PC-3 (cell line): ENCODE results near the gene INIP. TPM values are rescaled to one million over a fixed set of nuclear protein-coding genes. Genes with fewer than 3 reads are reported as not detected.
"Not testable (repeated sequence)": the region's sequence is repeated elsewhere in the genome, so short reads cannot be mapped to it uniquely, and the experiment has no call there.

Source experiments
- ATAC-seq: fragments of 200-7000 bp; cut with Tn5 transposase; 2 replicates; pipeline ENCODE4 v1.9.1; 2020; ENCODE audit warnings: mild to moderate bottlenecking, moderate library complexity
- BruUV-seq: library from RNA; stranded (reverse); fragments of 400-500 nt; replicated peaks from 2 replicates; lab custom pipeline; 2021; lab: Mats Ljungman, UMichigan
- CTCF ChIA-PET: fragments of 300-600 bp; sonication (Branson Sonifier 250); formaldehyde crosslinking; loops from one replicate; lab custom pipeline; 2022; ENCODE audit warnings: antibody characterized with exemption; lab: Charles Lee
- POLR2A ChIA-PET: fragments of 300-600 bp; sonication (Branson Sonifier 250); formaldehyde crosslinking; loops from one replicate; lab custom pipeline; 2022; ENCODE audit warnings: antibody characterized with exemption; ENCODE audit not compliant: unreplicated experiment; lab: Charles Lee
- DNase-seq: peaks from one replicate; pipeline ENCODE4 v3.0.0-alpha.2; 2015
- H2AFZ ChIP-seq: fragments of 300-600 bp; sonication (generic); 2 replicates; pipeline ENCODE4 v1.6.0; 2016; ENCODE audit warnings: antibody characterized with exemption, low read length
- H3F3A ChIP-seq: fragments of 300-600 bp; sonication (generic); one replicate; pipeline ENCODE4 v1.6.0; 2017; ENCODE audit warnings: antibody characterized with exemption, low read length, control low read depth, mild to moderate bottlenecking; ENCODE audit not compliant: unreplicated experiment
- H3K27ac ChIP-seq: fragments of 300-600 bp; sonication (generic); 2 replicates; pipeline ENCODE4 v1.5.1; 2016; ENCODE audit warnings: mild to moderate bottlenecking, low read length
- H3K27me3 ChIP-seq: fragments of 300-600 bp; sonication (generic); 2 replicates; pipeline ENCODE4 v1.6.1; 2016; ENCODE audit warnings: low read length, mixed read lengths
- H3K36me3 ChIP-seq: fragments of 300-600 bp; sonication (generic); 2 replicates; pipeline ENCODE4 v1.6.1; 2016; ENCODE audit warnings: low read depth, mixed run types, low read length, mixed read lengths
- H3K4me1 ChIP-seq: fragments of 300-600 bp; sonication (generic); 2 replicates; pipeline ENCODE4 v1.5.1; 2016; ENCODE audit warnings: low read length; ENCODE audit not compliant: insufficient read depth
- H3K4me2 ChIP-seq: fragments of 300-600 bp; sonication (generic); 2 replicates; pipeline ENCODE4 v1.6.0; 2016; ENCODE audit warnings: low read length
- H3K4me3 ChIP-seq: fragments of 300-600 bp; sonication (generic); 2 replicates; pipeline ENCODE4 v1.5.1; 2016; ENCODE audit warnings: mild to moderate bottlenecking, low read length, mixed read lengths
- H3K79me2 ChIP-seq: fragments of 300-600 bp; sonication (generic); 2 replicates; pipeline ENCODE4 v1.6.1; 2017; ENCODE audit warnings: low read length, mixed read lengths
- H3K9ac ChIP-seq: fragments of 300-600 bp; sonication (generic); 2 replicates; pipeline ENCODE4 v1.6.0; 2016; ENCODE audit warnings: mild to moderate bottlenecking, low read length
- H3K9me2 ChIP-seq: fragments of 300-600 bp; sonication (generic); replicated peaks from 2 replicates; pipeline ENCODE4 v1.6.1; 2016; ENCODE audit warnings: mixed run types, low read length, mixed read lengths
- H3K9me3 ChIP-seq: fragments of 300-600 bp; sonication (generic); 2 replicates; pipeline ENCODE4 v1.6.1; 2016; ENCODE audit warnings: low read length, mixed read lengths
- H4K20me1 ChIP-seq: fragments of 300-600 bp; sonication (generic); 2 replicates; pipeline ENCODE4 v1.6.1; 2016; ENCODE audit warnings: low read length, mixed read lengths
- CTCF ChIP-seq: fragments of 300-600 bp; sonication (generic); conservative IDR thresholded peaks from 2 replicates; pipeline ENCODE4 v1.5.1; 2017; ENCODE audit warnings: antibody characterized with exemption, low read depth, mild to moderate bottlenecking, low read length
- EZH2 ChIP-seq: fragments of 300-600 bp; sonication (generic); IDR thresholded peaks from one replicate; pipeline ENCODE4 v1.6.1; 2017; ENCODE audit warnings: antibody characterized with exemption, mild to moderate bottlenecking, low read length; ENCODE audit not compliant: unreplicated experiment
- EZH2phosphoT487 ChIP-seq: fragments of 300-600 bp; sonication (generic); IDR thresholded peaks from 2 replicates; pipeline ENCODE4 v1.6.1; 2018; ENCODE audit warnings: mild to moderate bottlenecking, antibody characterized with exemption, low read length, borderline replicate concordance
- intact Hi-C: fragments of 100-400 bp; cut with micrococcal nuclease; formaldehyde crosslinking; loops from 2 replicates; pipeline ENCODE4 v1.9.0; 2023
- total RNA-seq: library from RNA; depleted of rRNA; stranded (reverse); fragments of >200 nt; gene quantifications from 2 replicates; pipeline ENCODE4 v1.2.3, GENCODE V29; 2014

The INIP gene
- total RNA-seq, 1 experiment from 2014 or later = 15.1 TPM

- no peaks in the 10 kb centered on the region for H3K27me3 ChIP-seq
- H4K20me1 ChIP-seq = no peaks in the 10 kb centered on the region
- H2AFZ ChIP-seq = no peak overlapping the region
- no peaks in the 10 kb centered on the region for H3K79me2 ChIP-seq
- ChIA-PET POLR2A (no interaction called here), CTCF (no interaction called here)
- H3K36me3 ChIP-seq = no peaks in the 10 kb centered on the region
- H3K9ac ChIP-seq = no peak overlapping the region
- no peaks in the 10 kb centered on the region for H3K9me3 ChIP-seq
- H3K9me2 ChIP-seq = no peaks in the 10 kb centered on the region
- H3K27ac ChIP-seq = no peak overlapping the region
- DNase-seq (no peak), ATAC-seq (no peak)
- H3K4me3 ChIP-seq = no peak overlapping the region
- no peaks in the 10 kb centered on the region for H3K4me1 ChIP-seq
- no peaks in the 10 kb centered on the region for H3F3A ChIP-seq
- BruUV-seq = no TSS peak
- TF ChIP-seq EZH2 (no peak), CTCF (no peak), EZH2phosphoT487 (no peak)
- H3K4me2 ChIP-seq = no peak overlapping the region
- intact Hi-C loops = no loop called here
Measured at GRCh38 chr9:112728401-112728800, 10.5 kb upstream of the INIP start.

- no peaks in the 10 kb centered on the region for H3K9me2 ChIP-seq
- ATAC-seq = no peak
- H3K36me3 ChIP-seq = no peaks in the 10 kb centered on the region
- BruUV-seq = no TSS peak
- intact Hi-C loops = no loop called here
- no peak overlapping the region for H3K4me3 ChIP-seq
- CTCF ChIA-PET = no interaction called here
- no peaks in the 10 kb centered on the region for H4K20me1 ChIP-seq
- H3K79me2 ChIP-seq = no peaks in the 10 kb centered on the region
- POLR2A ChIA-PET = no interaction called here
- no peak overlapping the region for H3K9ac ChIP-seq
- no peaks in the 10 kb centered on the region for H3K4me1 ChIP-seq
- no peak overlapping the region for H2AFZ ChIP-seq
- H3K9me3 ChIP-seq = no peaks in the 10 kb centered on the region
- no peak overlapping the region for H3K4me2 ChIP-seq
- no peak overlapping the region for H3K27ac ChIP-seq
- no peak for DNase-seq
- H3F3A ChIP-seq = no peaks in the 10 kb centered on the region
- H3K27me3 ChIP-seq = no peaks in the 10 kb centered on the region
- no peak for TF ChIP-seq EZH2
Measured at GRCh38 chr9:112726428-112726827, 8.5 kb upstream of the INIP start.

- DNase-seq = no peak
- Histone ChIP-seq H3K9ac (no peak overlapping the region), H3K27me3 (no peaks in the 10 kb centered on the region), H2AFZ (no peak overlapping the region), H3K9me3 (no peaks in the 10 kb centered on the region), H3K9me2 (no peaks in the 10 kb centered on the region), H3K79me2 (no peaks in the 10 kb centered on the region), H3K36me3 (no peaks in the 10 kb centered on the region), H3K4me1 (no peaks in the 10 kb centered on the region), H3K27ac (no peak overlapping the region), H4K20me1 (no peaks in the 10 kb centered on the region), H3F3A (no peaks in the 10 kb centered on the region), H3K4me2 (no peak overlapping the region), H3K4me3 (no peak overlapping the region)
- TF ChIP-seq CTCF (no peak), EZH2phosphoT487 (no peak), EZH2 (no peak)
- BruUV-seq = no TSS peak
- ATAC-seq = no peak
- intact Hi-C loops = no loop called here
- ChIA-PET POLR2A (no interaction called here), CTCF (no interaction called here)
Measured at GRCh38 chr9:112725961-112726360, 8.0 kb upstream of the INIP start.

- H3K79me2 ChIP-seq, H2AFZ ChIP-seq, H3K4me1 ChIP-seq, H4K20me1 ChIP-seq, H3K36me3 ChIP-seq, H3K27me3 ChIP-seq, H3K9me2 ChIP-seq, intact Hi-C loops, BruUV-seq, DNase-seq, H3K4me2 ChIP-seq, H3K27ac ChIP-seq, POLR2A ChIA-PET, H3K4me3 ChIP-seq, H3K9me3 ChIP-seq, H3F3A ChIP-seq, CTCF ChIA-PET, ATAC-seq, H3K9ac ChIP-seq: not testable (repeated sequence)
Measured at GRCh38 chr9:112722749-112723148, 4.8 kb upstream of the INIP start.
